Endothelial cell (in vitro differentiated cells): Measurements from ENCODE around the gene SPOCK1. TPM values are rescaled to one million over a fixed set of nuclear protein-coding genes. Genes with fewer than 3 reads are reported as not detected.

Experiments used
- DNase-seq: peaks from one replicate; pipeline ENCODE4 v3.0.0; 2021; ENCODE audit warnings: low spot score
- H3K27ac Mint-ChIP-seq: one replicate; pipeline ENCODE4 v1.8.0; 2021; ENCODE audit warnings: mixed read lengths, inconsistent platforms; ENCODE audit not compliant: unreplicated experiment
- H3K27me3 Mint-ChIP-seq: one replicate; pipeline ENCODE4 v1.8.0; 2021; ENCODE audit warnings: mild to moderate bottlenecking, moderate library complexity, mixed read lengths, inconsistent platforms; ENCODE audit not compliant: unreplicated experiment
- H3K36me3 Mint-ChIP-seq: one replicate; pipeline ENCODE4 v1.8.0; 2021; ENCODE audit warnings: mild to moderate bottlenecking, low read depth, mixed read lengths, inconsistent platforms; ENCODE audit not compliant: unreplicated experiment
- H3K4me1 Mint-ChIP-seq: one replicate; pipeline ENCODE4 v1.8.0; 2021; ENCODE audit warnings: mild to moderate bottlenecking, mixed read lengths, inconsistent platforms; ENCODE audit not compliant: unreplicated experiment
- H3K4me3 Mint-ChIP-seq: one replicate; pipeline ENCODE4 v1.8.0; 2021; ENCODE audit warnings: mild to moderate bottlenecking, mixed read lengths, inconsistent platforms; ENCODE audit not compliant: unreplicated experiment
- H3K9me3 Mint-ChIP-seq: one replicate; pipeline ENCODE4 v1.8.0; 2021; ENCODE audit warnings: mixed read lengths, inconsistent platforms; ENCODE audit not compliant: unreplicated experiment
- total RNA-seq: library from RNA; stranded (reverse); fragmentation: NEBNext Ultra II Directional; extraction: Animal tissue kit (Norgen Biotek cat#: 25700); gene quantifications from one replicate; pipeline ENCODE4 v1.2.1, GENCODE V29; 2021; ENCODE audit not compliant: unreplicated experiment
- TF ChIP-seq, protein P1 (sequence below): fragments of 200-600 bp; sonication (generic); IDR thresholded peaks from one replicate; pipeline ENCODE4 v1.5.0; 2021; ENCODE audit warnings: antibody characterized with exemption; ENCODE audit not compliant: unreplicated experiment

SPOCK1 gene
- total RNA-seq, 1 donor from 2014 or later = 8.7 TPM

DNA sequence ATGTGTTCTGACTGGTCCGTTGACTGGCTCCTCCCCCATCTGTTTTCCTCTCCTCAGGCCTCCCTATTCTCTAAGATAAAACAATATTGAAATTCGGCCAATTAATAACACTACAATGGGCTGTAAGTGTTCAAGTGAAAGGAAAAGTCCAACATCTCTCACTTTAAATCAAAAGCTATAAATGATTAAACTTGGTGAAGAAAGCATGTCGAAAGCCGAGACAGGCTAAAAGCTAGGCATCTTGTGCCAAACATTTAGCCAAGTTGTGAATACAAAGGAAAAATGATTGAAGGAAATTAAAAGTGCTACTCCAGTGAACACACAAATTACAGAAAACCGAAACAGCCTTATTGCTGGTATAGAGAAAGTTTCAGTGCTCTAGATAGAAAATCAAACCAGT lies 310.6 kb downstream of the SPOCK1 start:
- H3K4me3 Mint-ChIP-seq = no peak overlapping the region
- H3K9me3 Mint-ChIP-seq = no peaks in the 10 kb centered on the region
- no peaks in the 10 kb centered on the region for H3K4me1 Mint-ChIP-seq
- TF ChIP-seq, protein P1, sequence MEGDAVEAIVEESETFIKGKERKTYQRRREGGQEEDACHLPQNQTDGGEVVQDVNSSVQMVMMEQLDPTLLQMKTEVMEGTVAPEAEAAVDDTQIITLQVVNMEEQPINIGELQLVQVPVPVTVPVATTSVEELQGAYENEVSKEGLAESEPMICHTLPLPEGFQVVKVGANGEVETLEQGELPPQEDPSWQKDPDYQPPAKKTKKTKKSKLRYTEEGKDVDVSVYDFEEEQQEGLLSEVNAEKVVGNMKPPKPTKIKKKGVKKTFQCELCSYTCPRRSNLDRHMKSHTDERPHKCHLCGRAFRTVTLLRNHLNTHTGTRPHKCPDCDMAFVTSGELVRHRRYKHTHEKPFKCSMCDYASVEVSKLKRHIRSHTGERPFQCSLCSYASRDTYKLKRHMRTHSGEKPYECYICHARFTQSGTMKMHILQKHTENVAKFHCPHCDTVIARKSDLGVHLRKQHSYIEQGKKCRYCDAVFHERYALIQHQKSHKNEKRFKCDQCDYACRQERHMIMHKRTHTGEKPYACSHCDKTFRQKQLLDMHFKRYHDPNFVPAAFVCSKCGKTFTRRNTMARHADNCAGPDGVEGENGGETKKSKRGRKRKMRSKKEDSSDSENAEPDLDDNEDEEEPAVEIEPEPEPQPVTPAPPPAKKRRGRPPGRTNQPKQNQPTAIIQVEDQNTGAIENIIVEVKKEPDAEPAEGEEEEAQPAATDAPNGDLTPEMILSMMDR = no peak
- H3K27ac Mint-ChIP-seq = no peak overlapping the region
- DNase-seq = no peak
- no peaks in the 10 kb centered on the region for H3K36me3 Mint-ChIP-seq
- no peaks in the 10 kb centered on the region for H3K27me3 Mint-ChIP-seq

DNA sequence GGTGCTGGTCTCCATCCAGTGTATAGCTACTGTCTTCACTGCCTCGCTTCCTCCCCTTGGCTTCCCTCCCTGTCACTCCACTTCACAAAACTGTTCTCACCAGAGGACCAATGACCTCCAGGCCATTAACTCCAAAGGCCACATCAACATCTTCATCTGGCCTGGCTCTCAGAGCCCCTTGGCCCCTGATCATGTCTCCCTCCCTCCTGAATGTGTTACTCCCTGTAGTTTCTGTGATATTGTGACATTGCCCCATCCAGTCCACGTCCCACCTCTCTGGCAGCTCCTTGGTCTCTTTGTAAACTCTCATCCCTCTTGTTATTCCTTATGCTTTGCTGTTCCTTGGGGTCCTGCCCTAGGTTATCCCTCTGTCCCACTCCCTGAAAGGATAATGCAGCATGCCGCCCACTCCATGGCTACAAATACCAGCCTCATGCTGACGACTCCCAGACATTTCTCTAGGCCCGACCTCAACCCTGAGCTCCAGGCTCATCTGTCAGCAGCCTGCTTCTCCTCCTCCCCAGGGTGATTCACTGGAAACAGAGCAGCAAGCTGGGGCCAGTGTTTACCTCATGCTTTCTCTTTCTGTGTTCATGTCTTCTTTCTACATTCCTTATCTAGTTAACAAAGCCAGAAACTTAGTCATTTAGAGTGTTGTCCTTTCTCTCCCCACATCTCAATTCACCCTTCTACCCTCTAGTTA lies 312.2 kb downstream of the SPOCK1 start:
- no peak for DNase-seq
- no peaks in the 10 kb centered on the region for H3K9me3 Mint-ChIP-seq
- H3K4me1 Mint-ChIP-seq = peaks cover 2% of the 10 kb centered on the region
- H3K27me3 Mint-ChIP-seq = no peaks in the 10 kb centered on the region
- no peaks in the 10 kb centered on the region for H3K36me3 Mint-ChIP-seq
- TF ChIP-seq, protein P1 = no peak
- no peak overlapping the region for H3K4me3 Mint-ChIP-seq
- no peak overlapping the region for H3K27ac Mint-ChIP-seq

DNA sequence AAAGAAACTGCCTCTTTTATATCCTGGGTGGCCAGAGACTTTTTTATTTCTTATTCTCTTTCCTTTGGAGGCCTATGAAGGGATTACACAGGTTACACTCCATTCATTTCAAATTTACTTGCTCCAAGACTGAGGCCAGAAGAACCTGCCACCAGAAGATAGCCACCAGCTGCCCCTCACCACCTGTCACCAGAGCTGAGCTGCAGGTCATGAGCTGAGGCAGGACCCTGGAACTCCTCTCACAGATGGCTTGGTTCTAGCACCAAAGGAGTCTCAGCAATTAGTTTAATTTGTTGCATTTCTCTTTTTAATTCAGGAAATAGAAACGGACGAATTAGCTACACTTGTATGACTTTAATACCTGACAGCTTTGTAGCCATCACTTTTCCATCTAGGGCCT lies 313.9 kb downstream of the SPOCK1 start:
- no peak for DNase-seq
- H3K4me3 Mint-ChIP-seq = no peak overlapping the region
- TF ChIP-seq, protein P1 = no peak
- no peak overlapping the region for H3K27ac Mint-ChIP-seq
- no peaks in the 10 kb centered on the region for H3K27me3 Mint-ChIP-seq
- H3K9me3 Mint-ChIP-seq = no peaks in the 10 kb centered on the region
- no peaks in the 10 kb centered on the region for H3K36me3 Mint-ChIP-seq
- H3K4me1 Mint-ChIP-seq = peaks cover 2% of the 10 kb centered on the region

DNA sequence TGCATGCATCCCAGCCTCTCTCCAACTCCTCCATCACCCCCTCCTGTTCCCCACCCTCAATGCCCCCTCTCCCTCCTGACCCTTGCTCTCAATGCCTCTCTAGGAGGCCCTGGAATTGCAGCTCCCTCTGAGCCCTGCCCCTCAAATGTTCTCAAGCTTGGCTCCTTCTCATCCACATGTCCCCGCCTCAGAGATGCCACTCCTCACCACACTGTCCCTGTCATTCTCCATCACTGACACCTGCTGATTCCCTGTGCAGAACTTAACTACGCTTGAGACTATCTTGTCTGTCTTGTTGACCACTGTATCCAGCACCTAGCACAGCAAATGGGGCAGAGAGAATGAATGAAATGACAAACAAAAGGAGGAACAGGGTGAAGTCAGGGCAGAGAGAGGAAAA lies 314.4 kb downstream of the SPOCK1 start:
- Mint-ChIP-seq H3K27ac (no peak overlapping the region), H3K4me3 (no peak overlapping the region), H3K27me3 (peaks cover under 1% of the 10 kb centered on the region), H3K9me3 (no peaks in the 10 kb centered on the region), H3K36me3 (no peaks in the 10 kb centered on the region), H3K4me1 (peaks cover 2% of the 10 kb centered on the region)
- DNase-seq = no peak
- TF ChIP-seq, protein P1 = no peak

GRCh38 chr5:137182576-137182975 lies 316.6 kb downstream of the SPOCK1 start:
- peaks cover 2% of the 10 kb centered on the region for H3K27me3 Mint-ChIP-seq
- no peak overlapping the region for H3K27ac Mint-ChIP-seq
- TF ChIP-seq, protein P1 = no peak
- H3K9me3 Mint-ChIP-seq = no peaks in the 10 kb centered on the region
- DNase-seq = no peak
- H3K4me1 Mint-ChIP-seq = peaks cover 2% of the 10 kb centered on the region
- no peak overlapping the region for H3K4me3 Mint-ChIP-seq
- no peaks in the 10 kb centered on the region for H3K36me3 Mint-ChIP-seq
